ENCODE results near the gene BEST4.

DNA sequence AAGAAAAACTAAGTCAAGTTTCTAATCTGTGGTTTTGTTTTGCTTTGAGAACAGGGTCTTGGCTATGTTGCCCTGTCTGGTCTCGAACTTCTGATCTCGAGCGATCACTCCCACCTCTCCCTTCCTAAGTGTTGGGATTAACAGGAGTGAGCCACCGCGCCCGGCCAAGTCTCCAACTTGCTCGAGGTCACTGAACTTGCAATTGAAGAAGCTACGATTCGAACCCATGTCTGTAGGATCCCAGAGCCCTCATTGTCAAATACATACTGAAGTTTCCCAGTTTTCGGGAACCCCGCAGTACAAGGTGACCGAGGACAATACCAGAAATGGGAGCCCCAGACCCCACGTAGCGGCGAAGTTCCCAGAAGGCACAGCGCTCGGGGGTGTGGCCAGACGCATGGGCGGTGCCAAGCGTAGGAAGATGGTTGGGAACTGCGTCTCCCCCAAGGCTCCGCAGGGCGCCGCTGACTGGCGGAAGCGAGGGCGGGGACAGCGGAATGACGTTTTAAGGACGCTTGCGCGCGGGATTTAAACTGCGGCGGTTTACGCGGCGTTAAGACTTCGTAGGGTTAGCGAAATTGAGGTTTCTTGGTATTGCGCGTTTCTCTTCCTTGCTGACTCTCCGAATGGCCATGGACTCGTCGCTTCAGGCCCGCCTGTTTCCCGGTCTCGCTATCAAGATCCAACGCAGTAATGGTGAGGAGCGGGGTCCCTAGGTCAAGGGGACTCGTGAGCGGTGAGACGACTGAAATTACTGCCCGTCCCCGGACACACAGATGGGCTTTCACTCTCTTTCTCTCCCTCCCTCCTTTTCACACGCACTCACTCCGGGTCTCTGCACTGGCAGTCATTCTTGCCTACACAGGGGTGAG, 48.4 kb downstream of the BEST4 start, which contains the start of gene KIF2C:
- no peak for TF ChIP-seq POLR2A (IDR thresholded peaks at IDR 0.05)
- TF ChIP-seq, protein P1, sequence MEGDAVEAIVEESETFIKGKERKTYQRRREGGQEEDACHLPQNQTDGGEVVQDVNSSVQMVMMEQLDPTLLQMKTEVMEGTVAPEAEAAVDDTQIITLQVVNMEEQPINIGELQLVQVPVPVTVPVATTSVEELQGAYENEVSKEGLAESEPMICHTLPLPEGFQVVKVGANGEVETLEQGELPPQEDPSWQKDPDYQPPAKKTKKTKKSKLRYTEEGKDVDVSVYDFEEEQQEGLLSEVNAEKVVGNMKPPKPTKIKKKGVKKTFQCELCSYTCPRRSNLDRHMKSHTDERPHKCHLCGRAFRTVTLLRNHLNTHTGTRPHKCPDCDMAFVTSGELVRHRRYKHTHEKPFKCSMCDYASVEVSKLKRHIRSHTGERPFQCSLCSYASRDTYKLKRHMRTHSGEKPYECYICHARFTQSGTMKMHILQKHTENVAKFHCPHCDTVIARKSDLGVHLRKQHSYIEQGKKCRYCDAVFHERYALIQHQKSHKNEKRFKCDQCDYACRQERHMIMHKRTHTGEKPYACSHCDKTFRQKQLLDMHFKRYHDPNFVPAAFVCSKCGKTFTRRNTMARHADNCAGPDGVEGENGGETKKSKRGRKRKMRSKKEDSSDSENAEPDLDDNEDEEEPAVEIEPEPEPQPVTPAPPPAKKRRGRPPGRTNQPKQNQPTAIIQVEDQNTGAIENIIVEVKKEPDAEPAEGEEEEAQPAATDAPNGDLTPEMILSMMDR (IDR thresholded peaks at IDR 0.05) = no peak
